Measurements from ENCODE around the gene CCDC86. TPM values are rescaled to one million over a fixed set of nuclear protein-coding genes. Genes with fewer than 3 reads are reported as not detected.

The CCDC86 gene
- total and polyA plus RNA-seq, 9 of the 15 experiments (the other 6 are each of a cell fraction or from before 2014, with no cell fraction given) = 4.6 to 102 (median 25.2) TPM

- TF ChIP-seq SREBF2 (CRISPR knock-in tag; IDR thresholded peaks at IDR 0.05) = peak; percentile 84; the same call in 1 of the 2 replicates
- TF ChIP-seq KLF16 (IDR thresholded peaks at IDR 0.05) = no peak
- peak; percentile 39; the same call in 1 of the 2 replicates for TF ChIP-seq ZBTB40 (IDR thresholded peaks at IDR 0.05)
- no peak for TF ChIP-seq ZBTB40 (CRISPR knock-in tag; IDR thresholded peaks at IDR 0.05)
- TF ChIP-seq, protein P1, sequence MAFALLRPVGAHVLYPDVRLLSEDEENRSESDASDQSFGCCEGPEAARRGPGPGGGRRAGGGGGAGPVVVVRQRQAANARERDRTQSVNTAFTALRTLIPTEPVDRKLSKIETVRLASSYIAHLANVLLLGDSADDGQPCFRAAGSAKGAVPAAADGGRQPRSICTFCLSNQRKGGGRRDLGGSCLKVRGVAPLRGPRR (CRISPR knock-in tag; IDR thresholded peaks at IDR 0.05) = no peak
- no peak for TF ChIP-seq BMI1 (IDR thresholded peaks at IDR 0.05; ENCODE audit: low read length)
- TF ChIP-seq TAF15 (IDR thresholded peaks at IDR 0.05; ENCODE audit: low read depth, low read length) = no peak
- 0 out of 2 replicates have a peak, but pooled peaks have one; percentile 54 for TF ChIP-seq ATF4 (CRISPR knock-in tag; IDR thresholded peaks at IDR 0.05)
- no peak for TF ChIP-seq MEF2A (IDR thresholded peaks at IDR 0.05; ENCODE audit: control insufficient read depth, low read depth, low read length)
- TF ChIP-seq, protein P2, sequence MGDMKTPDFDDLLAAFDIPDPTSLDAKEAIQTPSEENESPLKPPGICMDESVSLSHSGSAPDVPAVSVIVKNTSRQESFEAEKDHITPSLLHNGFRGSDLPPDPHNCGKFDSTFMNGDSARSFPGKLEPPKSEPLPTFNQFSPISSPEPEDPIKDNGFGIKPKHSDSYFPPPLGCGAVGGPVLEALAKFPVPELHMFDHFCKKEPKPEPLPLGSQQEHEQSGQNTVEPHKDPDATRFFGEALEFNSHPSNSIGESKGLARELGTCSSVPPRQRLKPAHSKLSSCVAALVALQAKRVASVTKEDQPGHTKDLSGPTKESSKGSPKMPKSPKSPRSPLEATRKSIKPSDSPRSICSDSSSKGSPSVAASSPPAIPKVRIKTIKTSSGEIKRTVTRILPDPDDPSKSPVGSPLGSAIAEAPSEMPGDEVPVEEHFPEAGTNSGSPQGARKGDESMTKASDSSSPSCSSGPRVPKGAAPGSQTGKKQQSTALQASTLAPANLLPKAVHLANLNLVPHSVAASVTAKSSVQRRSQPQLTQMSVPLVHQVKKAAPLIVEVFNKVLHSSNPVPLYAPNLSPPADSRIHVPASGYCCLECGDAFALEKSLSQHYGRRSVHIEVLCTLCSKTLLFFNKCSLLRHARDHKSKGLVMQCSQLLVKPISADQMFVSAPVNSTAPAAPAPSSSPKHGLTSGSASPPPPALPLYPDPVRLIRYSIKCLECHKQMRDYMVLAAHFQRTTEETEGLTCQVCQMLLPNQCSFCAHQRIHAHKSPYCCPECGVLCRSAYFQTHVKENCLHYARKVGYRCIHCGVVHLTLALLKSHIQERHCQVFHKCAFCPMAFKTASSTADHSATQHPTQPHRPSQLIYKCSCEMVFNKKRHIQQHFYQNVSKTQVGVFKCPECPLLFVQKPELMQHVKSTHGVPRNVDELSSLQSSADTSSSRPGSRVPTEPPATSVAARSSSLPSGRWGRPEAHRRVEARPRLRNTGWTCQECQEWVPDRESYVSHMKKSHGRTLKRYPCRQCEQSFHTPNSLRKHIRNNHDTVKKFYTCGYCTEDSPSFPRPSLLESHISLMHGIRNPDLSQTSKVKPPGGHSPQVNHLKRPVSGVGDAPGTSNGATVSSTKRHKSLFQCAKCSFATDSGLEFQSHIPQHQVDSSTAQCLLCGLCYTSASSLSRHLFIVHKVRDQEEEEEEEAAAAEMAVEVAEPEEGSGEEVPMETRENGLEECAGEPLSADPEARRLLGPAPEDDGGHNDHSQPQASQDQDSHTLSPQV (IDR thresholded peaks at IDR 0.05) = peak; percentile 60
- TF ChIP-seq NCOA1 (IDR thresholded peaks at IDR 0.05; ENCODE audit: low read depth) = no peak
These were observed at the start of gene CCDC86 (continued) for GRCh38 chr11:60841797-60842667.
